Heart left ventricle (tissue), 16 donors: ENCODE measurements around the gene IFFO2. TPM values are rescaled to one million over a fixed set of nuclear protein-coding genes. Genes with fewer than 3 reads are reported as not detected.

Source experiments
- ATAC-seq, 4 donors: fragments of 200-7000 bp; cut with Tn5 transposase; one replicate each; pipeline ENCODE4 v1.9.1; 2020 to 2022; ENCODE audit warnings: moderate library complexity in 4 of 4, mild to moderate bottlenecking in 3 of 4, moderate number of reproducible peaks in 1 of 4
- DNase-seq, 5 donors: peaks; one replicate each; pipeline ENCODE4 v3.0.0-alpha.2; 2020
- H3K27ac ChIP-seq, 12 donors: fragments of 200-600 bp; sonication (generic) in 4 of 12; one replicate each; pipeline versions ENCODE4 v1.5.0 to v1.8.0; 2016 to 2022; ENCODE audit warnings: mild to moderate bottlenecking in 2 of 12
- H3K27me3 ChIP-seq, 9 donors: fragments of 200-600 bp; sonication (generic) in 2 of 9; one replicate each; pipeline versions ENCODE4 v1.5.1 to v1.8.0; 2016 to 2022; ENCODE audit warnings: mild to moderate bottlenecking in 3 of 9
- H3K36me3 ChIP-seq, 9 donors: fragments of 200-600 bp; sonication (generic) in 2 of 9; one replicate each; pipeline versions ENCODE4 v1.5.0 to v1.8.0; 2018 to 2022; ENCODE audit warnings: mild to moderate bottlenecking in 2 of 9
- H3K4me1 ChIP-seq, 12 donors: fragments of 200-600 bp; sonication (generic) in 4 of 12; one replicate each; pipeline versions ENCODE4 v1.5.0 to v1.8.0; 2016 to 2022; ENCODE audit warnings: mild to moderate bottlenecking in 3 of 12
- H3K4me3 ChIP-seq, 12 donors: fragments of 200-600 bp; sonication (generic) in 4 of 12; one replicate each; pipeline versions ENCODE4 v1.5.0 to v1.8.0; 2017 to 2022; ENCODE audit warnings: mild to moderate bottlenecking in 9 of 12, moderate library complexity in 4 of 12
- H3K9me3 ChIP-seq, 12 donors: fragments of 200-600 bp; sonication (generic) in 4 of 12; one replicate each; pipeline versions ENCODE4 v1.5.0 to v1.8.0; 2016 to 2022; ENCODE audit warnings: mild to moderate bottlenecking in 1 of 12
- CTCF ChIP-seq, 12 donors: fragments of 200-600 bp; sonication (generic) in 4 of 12; IDR thresholded peaks; one replicate each; pipeline versions ENCODE4 v1.5.0 to v1.8.0; 2018 to 2022; ENCODE audit warnings: antibody characterized with exemption in 12 of 12, mild to moderate bottlenecking in 5 of 12
- POLR2A ChIP-seq, 2 donors: fragments of 450-650 bp; IDR thresholded peaks; one replicate each; pipeline ENCODE4 v1.6.1; 2017; ENCODE audit warnings: antibody characterized with exemption in 2 of 2, mild to moderate bottlenecking in 2 of 2, moderate library complexity in 2 of 2
- WGBS, 4 donors: extraction: QIAGEN DNeasy Blood & Tissue Kit in 2 of 4; methylation state at CpG; one replicate each; pipeline versions ENCODE4 v1.1.5 to v1.1.7; 2013 to 2018; 5-methylcytosine and 5-hydroxymethylcytosine counted together
- intact Hi-C, 10 donors: fragments of 100-400 bp; cut with DNase I; formaldehyde crosslinking; loops; one replicate each; pipeline versions ENCODE4 v1.11.1 to v1.14.2; 2022
- polyA plus RNA-seq, 2 donors: library from polyadenylated mRNA; stranded (reverse); fragments of 200-250 nt; gene quantifications; one replicate each; pipeline ENCODE4 v1.2.3, GENCODE V29; 2013
- total RNA-seq, 9 donors: library from RNA; depleted of rRNA in 2 of 9; stranded (reverse); fragments of >200 nt in 2 of 9; fragmentation: NEBNext Ultra II Directional in 3 of 9; extraction: Animal tissue kit (Norgen Biotek cat#: 25700) in 3 of 9; gene quantifications; one replicate each; pipeline versions ENCODE4 v1.1.0 to v1.2.4, GENCODE V29; 2016 to 2023
- donor health status: ischemic (EF 13 %, LVEDD 7.1; RV severe dilation, severe dysfunction).
- donor health status: healthy with polysubstance abuse.
- donor health status: DM: no; HTN: yes; CAD: no.
- donor health status: DM: no; HTN: no; CAD: no.
- donor health status: ischemic (EF 25% LVEDD 6.9; RV normal size, moderate dysfunction).
- donor health status: ischemic (EF 25% LVEDD 5.7; RV mildly dilated, moderate dysfunction).
- donor health status: healthy.
- donor health status: DM: yes; HTN: yes; CAD: no.
- donor health status: ischemic (EF 35%, LVEDD 5.7; RV mildly dilated, moderate dysfunction).
- donor health status: nonischemic (EF 11% LVEDD 7.7; RV severe dilation, severe dysfunction).
- donor health status: DM: yes; HTN: yes; CAD: no.
- donor health status: PGD.
- donor health status: ischemic (EF 29% LVEDD 5.4; RV normal size, mild dysfunction).
- donor health status: nonischemic (EF 23%, LVEDD 6.1; RV moderate dilation, normal function).

Gene IFFO2
- total and polyA plus RNA-seq, 11 donors = 2.5 to 9.0 (median 4.9) TPM

DNA sequence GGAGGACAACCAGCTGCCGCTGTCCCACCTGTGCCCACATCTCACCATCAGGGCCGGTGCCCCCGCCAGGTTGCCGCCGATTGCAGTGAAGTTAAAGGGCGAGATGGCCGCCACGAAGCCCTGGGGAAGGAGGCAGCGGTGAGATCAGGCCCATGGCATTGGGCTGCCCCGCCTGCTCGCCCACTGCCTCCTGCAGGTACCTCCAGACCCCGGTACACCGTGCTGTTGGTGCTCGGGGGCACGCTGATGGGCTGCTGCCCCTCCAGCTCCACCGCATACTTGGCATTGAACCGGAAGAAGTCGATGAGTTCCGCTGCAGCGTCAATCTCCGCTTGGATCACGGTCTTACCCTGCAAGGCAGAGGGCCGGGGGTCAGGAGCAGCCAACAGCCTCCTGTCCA, 73.4 kb downstream of the IFFO2 start:
- DNase-seq = no peak

DNA sequence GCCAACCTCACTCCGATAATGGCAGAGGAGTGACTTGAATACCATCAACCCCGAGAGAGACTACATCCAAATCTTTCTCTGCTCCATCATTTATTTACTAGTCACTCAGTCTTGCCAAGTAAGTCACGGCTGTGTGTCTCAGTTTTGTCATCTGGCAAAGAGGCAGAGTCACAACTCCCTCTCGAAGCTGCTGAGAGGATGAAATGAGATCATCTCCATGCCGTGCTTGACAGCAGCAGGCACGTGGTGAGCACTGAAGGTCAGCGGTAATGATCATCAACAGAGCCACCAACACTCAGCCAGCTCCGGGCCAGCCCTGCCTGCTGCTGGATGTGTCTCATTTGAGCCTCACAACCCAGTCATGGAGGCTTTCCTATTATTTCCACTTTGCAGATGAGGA, 74.0 kb downstream of the IFFO2 start:
- no peaks in the 10 kb centered on the region for H3K27me3 ChIP-seq
- no peak overlapping the region for H3K4me3 ChIP-seq
- peaks cover 0 to 24% (median 7%) of the 10 kb centered on the region in 9 donors for H3K36me3 ChIP-seq
- TF ChIP-seq POLR2A (IDR thresholded peaks at IDR 0.05) = no peak
- no peak for TF ChIP-seq CTCF (IDR thresholded peaks at IDR 0.05)
- H3K27ac ChIP-seq = no peak overlapping the region
- intact Hi-C loops = loop anchor here in 3 of 10 donors (2.0 to 10.0 kb wide), 4 partner anchors 210 to 352 kb away; no protein-coding TSS in a partner anchor
- 63 to 80% (median 74%) methylated on average over 7 to 8 of the region's 8 CpGs for WGBS, 4 donors
- H3K4me1 ChIP-seq = peaks cover 0 to 5% (median 0%) of the 10 kb centered on the region in 12 donors
- DNase-seq (no peak), ATAC-seq (peak in 2 of 4 donors; percentile 31 to 35)
- H3K9me3 ChIP-seq = no peaks in the 10 kb centered on the region

More for the DNA sequence above, 73.4 kb downstream of the IFFO2 start:
- Histone ChIP-seq H3K27me3 (no peaks in the 10 kb centered on the region), H3K9me3 (no peaks in the 10 kb centered on the region), H3K36me3 (peaks cover 0 to 26% (median 7%) of the 10 kb centered on the region in 9 donors), H3K4me3 (no peak overlapping the region), H3K27ac (no peak overlapping the region), H3K4me1 (peaks cover 0 to 5% (median 0%) of the 10 kb centered on the region in 12 donors)
- ATAC-seq = no peak
- 97 to 98% (median 97%) methylated on average over 23 of the region's 23 CpGs for WGBS, 4 donors
- TF ChIP-seq POLR2A (IDR thresholded peaks at IDR 0.05) = no peak
- intact Hi-C loops = loop anchor here in 3 of 10 donors (2.0 to 10.0 kb wide), 4 partner anchors 209 to 352 kb away; no protein-coding TSS in a partner anchor

DNA sequence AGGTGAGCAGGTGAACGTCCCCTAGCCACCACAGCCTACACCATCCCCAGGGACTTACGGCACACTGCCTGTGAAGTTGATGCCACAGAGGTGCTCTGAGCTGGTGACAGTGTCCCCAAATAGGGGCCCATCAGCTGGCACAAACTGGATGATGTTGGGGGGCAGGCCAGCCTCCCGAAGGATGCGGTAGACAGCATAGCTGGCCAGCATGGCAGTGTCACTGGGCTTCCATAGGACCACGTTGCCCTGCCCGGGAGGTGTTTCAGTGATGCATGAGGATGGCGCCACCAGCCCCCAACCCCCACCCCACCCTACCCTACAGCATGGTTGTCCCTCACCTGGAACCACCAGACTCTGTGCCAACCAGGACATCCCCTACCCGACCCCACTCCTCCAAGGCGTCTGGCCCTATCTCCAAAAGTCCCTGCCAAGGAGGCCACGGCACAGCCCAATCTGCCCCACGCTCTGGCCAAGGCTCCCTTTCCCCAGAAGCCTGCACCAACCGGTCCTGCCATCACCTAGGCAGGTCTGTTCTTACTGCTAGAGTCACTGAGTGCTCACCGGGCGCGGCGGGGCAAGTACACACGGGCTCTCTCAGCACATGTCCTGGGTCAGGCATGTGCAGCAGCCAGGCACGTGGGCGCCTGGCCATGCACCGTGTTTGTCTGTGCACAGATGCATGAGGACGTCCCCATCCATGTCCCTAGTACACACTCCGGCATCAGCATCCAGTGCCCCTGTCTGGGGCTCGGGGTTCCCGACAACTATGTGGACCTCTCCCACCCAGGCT, 74.6 kb downstream of the IFFO2 start:
- no peak overlapping the region for H3K27ac ChIP-seq
- ATAC-seq = no peak
- peaks cover 0 to 25% (median 7%) of the 10 kb centered on the region in 9 donors for H3K36me3 ChIP-seq

DNA sequence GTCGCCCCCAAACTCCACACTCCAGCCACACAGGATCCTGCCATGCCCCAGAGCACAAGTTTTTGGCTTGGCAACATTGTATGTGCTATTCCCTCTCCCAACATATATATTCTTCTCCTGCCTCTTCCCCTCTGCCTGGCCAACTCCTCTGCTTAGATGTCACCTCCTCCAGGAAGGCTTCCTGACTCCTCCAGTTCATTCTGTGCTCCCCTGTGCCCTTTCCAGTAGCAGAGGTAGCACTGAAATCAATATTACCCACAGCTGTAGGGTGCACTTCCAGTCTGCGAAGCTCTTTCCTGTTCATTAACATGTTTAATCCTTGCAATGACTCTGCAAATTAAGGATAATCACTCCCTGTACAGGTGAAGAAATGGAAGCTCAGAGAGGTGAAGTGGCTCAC, 75.3 kb downstream of the IFFO2 start:
- Histone ChIP-seq H3K9me3 (no peaks in the 10 kb centered on the region), H3K4me1 (peaks cover 0 to 5% (median 0%) of the 10 kb centered on the region in 12 donors), H3K27ac (no peak overlapping the region), H3K4me3 (no peak overlapping the region), H3K27me3 (no peaks in the 10 kb centered on the region), H3K36me3 (peaks cover 0 to 30% (median 7%) of the 10 kb centered on the region in 9 donors)
- DNase-seq (no peak), ATAC-seq (no peak)
- WGBS, 4 donors = 94 to 100% (median 97%) methylated on average over 2 of the region's 2 CpGs
- TF ChIP-seq POLR2A (IDR thresholded peaks at IDR 0.05) (no peak), CTCF (IDR thresholded peaks at IDR 0.05) (no peak)
- intact Hi-C loops = loop anchor here in 2 of 10 donors (5.0 to 10.0 kb wide), 3 partner anchors 211 to 354 kb away; no protein-coding TSS in a partner anchor

More for the DNA sequence above, 74.6 kb downstream of the IFFO2 start:
- no peaks in the 10 kb centered on the region for H3K9me3 ChIP-seq
- DNase-seq = no peak
- intact Hi-C loops = loop anchor here in 3 of 10 donors (2.0 to 10.0 kb wide), 4 partner anchors 210 to 353 kb away; no protein-coding TSS in a partner anchor
- H3K4me1 ChIP-seq = peaks cover 0 to 5% (median 0%) of the 10 kb centered on the region in 12 donors
- H3K4me3 ChIP-seq = no peak overlapping the region
- 92 to 96% (median 94%) methylated on average over 8 to 24 of the region's 24 CpGs for WGBS, 4 donors
- no peak for TF ChIP-seq CTCF (IDR thresholded peaks at IDR 0.05)
- no peak for TF ChIP-seq POLR2A (IDR thresholded peaks at IDR 0.05)
- H3K27me3 ChIP-seq = no peaks in the 10 kb centered on the region
